ENCODE measurements around the gene SWT1. TPM values are rescaled to one million over a fixed set of nuclear protein-coding genes. Genes with fewer than 3 reads are reported as not detected.

The SWT1 gene
- total and polyA plus RNA-seq, 9 of the 15 experiments (the other 6 are each of a cell fraction or from before 2014, with no cell fraction given) = 1.5 to 3.4 (median 2.3) TPM

DNA sequence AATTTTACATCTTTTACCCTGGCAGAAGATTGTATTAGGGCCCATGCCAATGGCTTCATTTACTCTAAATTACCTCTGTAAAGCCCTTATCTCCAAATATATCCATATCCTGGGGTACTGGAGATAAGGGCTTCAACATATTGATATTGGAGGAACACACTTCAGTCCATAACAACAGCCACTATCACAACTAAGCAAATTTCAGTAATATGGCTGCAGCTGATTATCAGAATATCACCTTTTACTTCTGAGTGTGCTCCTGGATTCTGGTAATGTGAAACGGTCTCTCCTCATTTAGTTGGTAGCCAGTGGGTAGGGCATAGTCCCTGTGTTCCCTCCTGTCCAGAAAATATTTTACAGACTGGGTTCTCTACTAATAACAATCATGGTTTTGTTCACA is 106.8 kb downstream of the SWT1 start (continued):
- 0 out of 2 replicates have a peak, but pooled peaks have one; percentile 36 for TF ChIP-seq POLR2AphosphoS5 (IDR thresholded peaks at IDR 0.05; ENCODE audit: control insufficient read depth, insufficient read depth, low read depth, low read length)
- TF ChIP-seq, protein P1, sequence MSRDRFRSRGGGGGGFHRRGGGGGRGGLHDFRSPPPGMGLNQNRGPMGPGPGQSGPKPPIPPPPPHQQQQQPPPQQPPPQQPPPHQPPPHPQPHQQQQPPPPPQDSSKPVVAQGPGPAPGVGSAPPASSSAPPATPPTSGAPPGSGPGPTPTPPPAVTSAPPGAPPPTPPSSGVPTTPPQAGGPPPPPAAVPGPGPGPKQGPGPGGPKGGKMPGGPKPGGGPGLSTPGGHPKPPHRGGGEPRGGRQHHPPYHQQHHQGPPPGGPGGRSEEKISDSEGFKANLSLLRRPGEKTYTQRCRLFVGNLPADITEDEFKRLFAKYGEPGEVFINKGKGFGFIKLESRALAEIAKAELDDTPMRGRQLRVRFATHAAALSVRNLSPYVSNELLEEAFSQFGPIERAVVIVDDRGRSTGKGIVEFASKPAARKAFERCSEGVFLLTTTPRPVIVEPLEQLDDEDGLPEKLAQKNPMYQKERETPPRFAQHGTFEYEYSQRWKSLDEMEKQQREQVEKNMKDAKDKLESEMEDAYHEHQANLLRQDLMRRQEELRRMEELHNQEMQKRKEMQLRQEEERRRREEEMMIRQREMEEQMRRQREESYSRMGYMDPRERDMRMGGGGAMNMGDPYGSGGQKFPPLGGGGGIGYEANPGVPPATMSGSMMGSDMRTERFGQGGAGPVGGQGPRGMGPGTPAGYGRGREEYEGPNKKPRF (IDR thresholded peaks at IDR 0.05; ENCODE audit: low read depth, low read length) = no peak
- TF ChIP-seq ZNF282 (CRISPR knock-in tag; IDR thresholded peaks at IDR 0.05) = no peak
- TF ChIP-seq SMARCA4 (IDR thresholded peaks at IDR 0.05) = peak; percentile 41
- peak; percentile 79 for TF ChIP-seq EP300 (IDR thresholded peaks at IDR 0.05; ENCODE audit: low read length)
- no peak for TF ChIP-seq POLR2B (IDR thresholded peaks at IDR 0.05; ENCODE audit: low read depth, partially characterized antibody)
- peak in 1 of 2 experiments; percentile 26; a peak in 1 of 4 replicates for TF ChIP-seq RCOR1 (IDR thresholded peaks at IDR 0.05; ENCODE audit: borderline replicate concordance in 1 of 2, low read depth in 2 of 2, low read length in 2 of 2)
- TF ChIP-seq ZNF445 (CRISPR knock-in tag; IDR thresholded peaks at IDR 0.05; ENCODE audit: low read depth) = no peak
- no peak for TF ChIP-seq GABPA (tag; conservative IDR thresholded peaks at IDR 0.05; ENCODE audit: low read depth)
- no peak for TF ChIP-seq MECOM (CRISPR knock-in tag; IDR thresholded peaks at IDR 0.05)
- 0 out of 4 replicates have a peak, but pooled peaks of 1 of the 2 experiments have one; percentile 44 for TF ChIP-seq TBL1XR1 (IDR thresholded peaks at IDR 0.05; ENCODE audit: low read length in 2 of 2)
- peak in 1 of 2 experiments; percentile 43; a peak in 1 of 4 replicates for TF ChIP-seq TRIM24 (IDR thresholded peaks at IDR 0.05)
- TF ChIP-seq ZNF583 (CRISPR knock-in tag; IDR thresholded peaks at IDR 0.05) = no peak
- TF ChIP-seq ZNF644 (tag; IDR thresholded peaks at IDR 0.05; ENCODE audit: low read depth) = no peak
- TF ChIP-seq HMGN3 (IDR thresholded peaks at IDR 0.05; ENCODE audit: borderline replicate concordance, extremely low read depth, insufficient read length, low read depth, low read length) = no peak
- no peak for TF ChIP-seq EWSR1 (IDR thresholded peaks at IDR 0.05; ENCODE audit: borderline replicate concordance, low read depth, partially characterized antibody)
- no peak for TF ChIP-seq HDAC1 (IDR thresholded peaks at IDR 0.05)
- TF ChIP-seq SPI1 (IDR thresholded peaks at IDR 0.05; ENCODE audit: borderline replicate concordance, low read depth, low read length) = no peak
- TF ChIP-seq CHD2 (IDR thresholded peaks at IDR 0.05; ENCODE audit: low read depth, low read length) = no peak
- peak; percentile 74 for TF ChIP-seq TEAD4 (IDR thresholded peaks at IDR 0.05; ENCODE audit: low read length)
- no peak for TF ChIP-seq TEAD4 (CRISPR knock-in tag; IDR thresholded peaks at IDR 0.05; ENCODE audit: borderline replicate concordance)
- TF ChIP-seq, protein P2, sequence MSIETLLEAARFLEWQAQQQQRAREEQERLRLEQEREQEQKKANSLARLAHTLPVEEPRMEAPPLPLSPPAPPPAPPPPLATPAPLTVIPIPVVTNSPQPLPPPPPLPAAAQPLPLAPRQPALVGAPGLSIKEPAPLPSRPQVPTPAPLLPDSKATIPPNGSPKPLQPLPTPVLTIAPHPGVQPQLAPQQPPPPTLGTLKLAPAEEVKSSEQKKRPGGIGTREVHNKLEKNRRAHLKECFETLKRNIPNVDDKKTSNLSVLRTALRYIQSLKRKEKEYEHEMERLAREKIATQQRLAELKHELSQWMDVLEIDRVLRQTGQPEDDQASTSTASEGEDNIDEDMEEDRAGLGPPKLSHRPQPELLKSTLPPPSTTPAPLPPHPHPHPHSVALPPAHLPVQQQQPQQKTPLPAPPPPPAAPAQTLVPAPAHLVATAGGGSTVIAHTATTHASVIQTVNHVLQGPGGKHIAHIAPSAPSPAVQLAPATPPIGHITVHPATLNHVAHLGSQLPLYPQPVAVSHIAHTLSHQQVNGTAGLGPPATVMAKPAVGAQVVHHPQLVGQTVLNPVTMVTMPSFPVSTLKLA (conservative IDR thresholded peaks at IDR 0.05) = no peak
- TF ChIP-seq RFX5 (IDR thresholded peaks at IDR 0.05; ENCODE audit: low read depth, low read length) = no peak
- TF ChIP-seq CHCHD3 (CRISPR knock-in tag; IDR thresholded peaks at IDR 0.05) = no peak
- TF ChIP-seq, protein P3, sequence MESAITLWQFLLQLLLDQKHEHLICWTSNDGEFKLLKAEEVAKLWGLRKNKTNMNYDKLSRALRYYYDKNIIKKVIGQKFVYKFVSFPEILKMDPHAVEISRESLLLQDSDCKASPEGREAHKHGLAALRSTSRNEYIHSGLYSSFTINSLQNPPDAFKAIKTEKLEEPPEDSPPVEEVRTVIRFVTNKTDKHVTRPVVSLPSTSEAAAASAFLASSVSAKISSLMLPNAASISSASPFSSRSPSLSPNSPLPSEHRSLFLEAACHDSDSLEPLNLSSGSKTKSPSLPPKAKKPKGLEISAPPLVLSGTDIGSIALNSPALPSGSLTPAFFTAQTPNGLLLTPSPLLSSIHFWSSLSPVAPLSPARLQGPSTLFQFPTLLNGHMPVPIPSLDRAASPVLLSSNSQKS (CRISPR knock-in tag; IDR thresholded peaks at IDR 0.05) = no peak
